ENCODE measurements around the gene KIF6.

Gene KIF6, protein sequence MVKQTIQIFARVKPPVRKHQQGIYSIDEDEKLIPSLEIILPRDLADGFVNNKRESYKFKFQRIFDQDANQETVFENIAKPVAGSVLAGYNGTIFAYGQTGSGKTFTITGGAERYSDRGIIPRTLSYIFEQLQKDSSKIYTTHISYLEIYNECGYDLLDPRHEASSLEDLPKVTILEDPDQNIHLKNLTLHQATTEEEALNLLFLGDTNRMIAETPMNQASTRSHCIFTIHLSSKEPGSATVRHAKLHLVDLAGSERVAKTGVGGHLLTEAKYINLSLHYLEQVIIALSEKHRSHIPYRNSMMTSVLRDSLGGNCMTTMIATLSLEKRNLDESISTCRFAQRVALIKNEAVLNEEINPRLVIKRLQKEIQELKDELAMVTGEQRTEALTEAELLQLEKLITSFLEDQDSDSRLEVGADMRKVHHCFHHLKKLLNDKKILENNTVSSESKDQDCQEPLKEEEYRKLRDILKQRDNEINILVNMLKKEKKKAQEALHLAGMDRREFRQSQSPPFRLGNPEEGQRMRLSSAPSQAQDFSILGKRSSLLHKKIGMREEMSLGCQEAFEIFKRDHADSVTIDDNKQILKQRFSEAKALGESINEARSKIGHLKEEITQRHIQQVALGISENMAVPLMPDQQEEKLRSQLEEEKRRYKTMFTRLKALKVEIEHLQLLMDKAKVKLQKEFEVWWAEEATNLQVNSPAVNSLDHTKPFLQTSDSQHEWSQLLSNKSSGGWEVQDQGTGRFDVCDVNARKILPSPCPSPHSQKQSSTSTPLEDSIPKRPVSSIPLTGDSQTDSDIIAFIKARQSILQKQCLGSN

DNA sequence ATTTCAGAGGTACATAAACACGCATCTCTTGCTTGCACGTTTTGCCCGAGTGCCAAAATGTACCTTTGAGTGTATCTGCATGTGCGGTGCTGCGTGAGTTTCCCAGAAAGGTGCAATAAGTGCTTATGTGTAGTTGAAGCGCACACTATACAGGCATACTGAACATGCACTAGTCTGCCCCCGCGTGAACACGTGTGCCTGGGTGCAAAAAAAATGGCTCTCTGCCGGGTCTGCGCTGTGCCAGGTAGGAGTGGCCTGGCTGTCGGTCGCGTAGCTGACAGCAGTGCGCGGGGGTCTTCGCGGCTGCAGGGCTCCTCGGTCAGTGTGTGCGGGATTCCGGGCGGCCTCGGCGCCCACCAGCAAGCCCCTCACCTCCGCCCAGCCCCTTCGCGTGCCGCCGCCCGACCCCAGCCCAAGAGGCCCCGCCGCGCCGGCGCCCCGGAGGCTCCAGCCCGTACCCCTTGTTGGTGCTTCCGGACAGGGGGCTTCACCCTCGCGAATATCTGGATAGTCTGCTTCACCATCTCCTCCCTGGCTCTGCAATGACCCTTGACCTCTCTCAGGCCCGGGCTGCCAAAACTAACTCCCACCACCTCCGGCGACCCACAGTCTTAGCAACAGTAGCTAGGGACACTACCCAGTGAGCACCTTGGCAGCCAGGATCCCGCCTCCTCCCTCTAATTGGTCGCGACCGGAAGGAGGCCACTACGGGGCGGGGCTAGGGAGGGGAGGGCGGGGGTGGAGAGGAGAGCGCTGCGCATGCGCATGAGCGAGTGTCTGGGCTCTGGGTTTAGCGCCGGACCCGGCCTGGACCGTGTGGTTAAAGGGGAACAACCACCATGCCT lies at the start of gene KIF6:
TSS of gene KIF6 (minus strand) at position 622 of the 845 bp plus-strand sequence. CDS start at position 524, 98 bp downstream.
- Mint-ChIP-seq H3K9me3 (no peaks in the 10 kb centered on the region), H3K36me3 (no peaks in the 10 kb centered on the region), H3K27ac (no peak within 1 kb of the TSS), H3K27me3 (no peaks in the 10 kb centered on the region), H3K4me1 (peaks cover 5% of the 10 kb centered on the region), H3K4me3 (peak within 1 kb of the TSS; percentile 96)
- ATAC-seq (ENCODE audit: low read depth) (peak; percentile 97), DNase-seq (ENCODE audit: low spot score in 2 of 2) (peak; percentile 42 to 53)

- no peak for ATAC-seq (ENCODE audit: low read depth)
- DNase-seq (ENCODE audit: low spot score in 2 of 2), result no peak
- Mint-ChIP-seq H3K9me3 (no peaks in the 10 kb centered on the region), H3K4me3 (no peak overlapping the region), H3K36me3 (no peaks in the 10 kb centered on the region), H3K27me3 (peaks cover 9% of the 10 kb centered on the region), H3K4me1 (no peaks in the 10 kb centered on the region), H3K27ac (no peak overlapping the region)
Observed at GRCh38 chr6:39773782-39774181, 48.6 kb upstream of the KIF6 start.

DNA sequence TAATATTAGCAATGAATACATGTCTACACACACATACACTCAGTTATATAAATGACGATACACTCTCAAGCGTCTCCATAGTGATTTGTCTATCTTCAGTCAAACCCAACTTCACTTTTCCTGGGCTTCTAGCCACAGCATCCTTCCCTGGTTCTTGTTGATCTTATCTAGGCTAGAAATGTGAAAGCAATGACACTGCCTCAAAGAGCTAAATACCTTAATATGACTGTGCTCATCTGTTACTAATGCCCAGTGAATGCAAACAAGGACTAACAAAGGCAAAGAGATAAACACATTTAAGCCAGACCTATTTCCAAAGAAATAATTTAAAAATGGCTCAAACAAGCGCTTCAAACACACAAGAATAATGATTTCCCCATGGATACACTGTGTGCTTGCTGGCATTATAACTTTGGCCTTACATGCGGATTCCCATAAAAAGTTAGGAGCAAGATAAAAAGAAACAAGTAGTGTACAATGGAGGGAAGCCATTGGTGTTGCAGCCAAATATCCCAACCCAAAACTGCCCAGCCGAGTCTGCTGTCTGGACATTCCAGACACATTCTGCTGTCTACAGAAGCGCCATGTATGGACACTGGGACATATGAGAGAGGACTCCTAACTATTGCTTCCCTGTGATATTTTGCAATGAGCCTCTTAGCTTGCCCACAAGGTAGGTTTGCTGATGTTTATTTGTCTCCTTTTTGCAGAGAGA lies 47.5 kb upstream of the KIF6 start:
- Mint-ChIP-seq H3K27me3 (peaks cover 9% of the 10 kb centered on the region), H3K36me3 (no peaks in the 10 kb centered on the region), H3K4me1 (no peaks in the 10 kb centered on the region), H3K27ac (no peak overlapping the region), H3K9me3 (no peaks in the 10 kb centered on the region), H3K4me3 (no peak overlapping the region)
- DNase-seq (ENCODE audit: low spot score in 2 of 2) (no peak), ATAC-seq (ENCODE audit: low read depth) (no peak)

DNA sequence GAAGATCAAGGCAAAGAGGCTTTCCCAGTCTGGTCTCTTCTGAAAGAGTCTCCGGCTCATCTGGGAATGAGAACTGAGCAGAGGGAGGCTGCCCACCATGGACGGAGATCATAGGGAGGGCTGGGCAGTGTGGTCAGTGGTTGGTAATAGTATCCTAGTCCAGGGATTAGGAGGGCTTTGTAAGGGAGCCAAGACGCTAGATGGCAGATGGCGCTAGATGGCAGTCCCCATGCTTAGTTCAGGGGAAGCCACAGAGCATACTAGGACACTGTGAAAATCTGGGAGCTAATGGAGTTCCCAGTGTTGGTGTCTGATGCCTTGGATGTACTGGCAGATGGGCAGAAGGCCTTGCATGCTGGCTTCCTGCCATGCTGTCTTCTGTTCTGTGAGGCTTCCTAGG lies 45.2 kb upstream of the KIF6 start:
- H3K9me3 Mint-ChIP-seq, result peaks cover 2% of the 10 kb centered on the region
- no peak overlapping the region for H3K27ac Mint-ChIP-seq
- H3K4me1 Mint-ChIP-seq, result no peaks in the 10 kb centered on the region
- DNase-seq (ENCODE audit: low spot score in 2 of 2) (no peak), ATAC-seq (ENCODE audit: low read depth) (no peak)
- H3K36me3 Mint-ChIP-seq, result no peaks in the 10 kb centered on the region
- H3K27me3 Mint-ChIP-seq, result peaks cover 9% of the 10 kb centered on the region
- H3K4me3 Mint-ChIP-seq, result no peak overlapping the region

DNA sequence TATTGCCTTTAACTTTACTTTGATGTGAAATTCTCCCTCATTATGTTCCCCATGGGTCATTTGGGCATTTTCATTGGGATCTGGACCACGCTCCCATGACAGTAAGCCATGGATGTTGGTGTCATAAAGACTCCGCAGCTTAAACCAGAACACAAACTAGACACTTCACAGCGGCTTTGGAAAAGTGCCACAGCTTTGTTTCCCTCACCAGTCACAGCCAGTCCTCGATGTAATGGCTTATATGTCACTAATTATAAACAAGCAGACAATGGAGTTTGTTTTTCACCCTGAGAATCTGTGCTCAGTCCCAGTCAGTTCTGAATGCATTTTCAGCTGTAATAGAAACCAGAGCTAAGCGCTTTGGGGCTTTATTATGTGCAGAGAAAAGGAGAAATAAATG lies 43.8 kb upstream of the KIF6 start:
- no peaks in the 10 kb centered on the region for H3K36me3 Mint-ChIP-seq
- peaks cover 2% of the 10 kb centered on the region for H3K9me3 Mint-ChIP-seq
- no peak overlapping the region for H3K27ac Mint-ChIP-seq
- peaks cover 7% of the 10 kb centered on the region for H3K27me3 Mint-ChIP-seq
- H3K4me1 Mint-ChIP-seq, result no peaks in the 10 kb centered on the region
- H3K4me3 Mint-ChIP-seq, result no peak overlapping the region
- no peak for DNase-seq (ENCODE audit: low spot score in 2 of 2)
- no peak for ATAC-seq (ENCODE audit: low read depth)

- Mint-ChIP-seq H3K36me3 (no peaks in the 10 kb centered on the region), H3K4me3 (no peak overlapping the region), H3K27ac (no peak overlapping the region), H3K9me3 (peaks cover 5% of the 10 kb centered on the region), H3K4me1 (no peaks in the 10 kb centered on the region), H3K27me3 (peaks cover 6% of the 10 kb centered on the region)
- no peak for ATAC-seq (ENCODE audit: low read depth)
- no peak for DNase-seq (ENCODE audit: low spot score in 2 of 2)
Observed at GRCh38 chr6:39765508-39766065, 40.4 kb upstream of the KIF6 start.

- Mint-ChIP-seq H3K36me3 (no peaks in the 10 kb centered on the region), H3K4me1 (no peaks in the 10 kb centered on the region), H3K27ac (no peak overlapping the region), H3K9me3 (peaks cover 12% of the 10 kb centered on the region), H3K4me3 (no peak overlapping the region), H3K27me3 (peaks cover 8% of the 10 kb centered on the region)
- ATAC-seq (ENCODE audit: low read depth), result no peak
- no peak for DNase-seq (ENCODE audit: low spot score in 2 of 2)
Observed at GRCh38 chr6:39760226-39760952, 35.2 kb upstream of the KIF6 start.

DNA sequence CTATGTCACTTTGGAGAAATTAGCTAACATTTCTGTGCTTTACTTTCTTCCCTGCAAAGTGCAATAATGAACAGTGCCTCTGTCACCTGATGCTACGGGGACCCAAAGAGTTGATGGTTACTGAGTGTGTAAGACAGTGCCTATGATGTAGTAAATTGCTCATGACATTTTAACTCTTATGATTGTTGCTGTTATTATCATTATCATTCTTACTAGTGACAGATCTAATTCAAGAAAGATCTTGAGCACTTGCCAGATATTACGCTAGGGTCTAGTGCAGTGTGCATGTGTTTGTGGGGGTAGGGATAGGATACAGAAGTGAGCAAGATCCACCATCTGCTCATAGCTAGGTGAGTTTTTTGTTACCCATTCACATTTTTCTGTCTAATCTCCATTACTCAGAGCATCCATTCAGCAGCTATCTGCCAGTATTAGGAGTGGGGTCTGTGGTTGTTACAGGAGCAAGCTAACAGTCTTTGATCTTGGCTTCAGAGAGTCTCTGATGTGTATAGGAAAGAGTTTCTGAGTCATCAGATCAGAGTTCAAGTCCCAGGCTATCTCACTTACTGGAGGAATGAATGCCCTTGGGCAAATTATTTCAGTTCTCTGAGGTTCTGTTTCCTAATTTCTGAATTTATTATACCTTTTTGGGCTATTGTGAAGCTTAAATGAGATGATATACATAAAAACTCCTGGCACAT lies 33.8 kb upstream of the KIF6 start:
- DNase-seq (ENCODE audit: low spot score in 2 of 2), result no peak
- peaks cover 6% of the 10 kb centered on the region for H3K27me3 Mint-ChIP-seq
- H3K4me3 Mint-ChIP-seq, result no peak overlapping the region
- ATAC-seq (ENCODE audit: low read depth), result no peak
- no peaks in the 10 kb centered on the region for H3K4me1 Mint-ChIP-seq
- no peaks in the 10 kb centered on the region for H3K36me3 Mint-ChIP-seq
- peaks cover 12% of the 10 kb centered on the region for H3K9me3 Mint-ChIP-seq
- no peak overlapping the region for H3K27ac Mint-ChIP-seq

- Mint-ChIP-seq H3K4me1 (no peaks in the 10 kb centered on the region), H3K36me3 (no peaks in the 10 kb centered on the region), H3K27ac (no peak overlapping the region), H3K9me3 (peaks cover 9% of the 10 kb centered on the region), H3K27me3 (peaks cover 2% of the 10 kb centered on the region), H3K4me3 (no peak overlapping the region)
- no peak for ATAC-seq (ENCODE audit: low read depth)
- no peak for DNase-seq (ENCODE audit: low spot score in 2 of 2)
Observed at GRCh38 chr6:39756582-39756981, 31.4 kb upstream of the KIF6 start.

DNA sequence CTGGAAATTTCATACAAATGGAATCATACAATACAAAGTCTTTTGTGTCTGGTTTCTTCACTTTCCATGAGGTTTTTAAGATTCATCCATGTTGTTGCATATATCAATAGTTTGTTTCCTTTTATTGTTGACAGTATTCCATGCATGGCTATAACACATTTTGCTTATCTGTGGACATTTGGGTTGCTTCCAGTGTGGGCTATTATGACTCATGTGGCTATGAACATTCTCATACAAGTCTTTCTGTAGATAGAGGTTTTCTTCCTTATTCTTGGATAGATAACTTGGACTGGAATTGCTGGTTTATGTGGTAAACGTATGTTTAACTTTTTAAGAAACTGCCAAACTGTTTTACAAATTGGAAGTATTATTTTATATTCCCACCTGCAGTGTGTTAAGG lies 30.0 kb upstream of the KIF6 start:
- Mint-ChIP-seq H3K4me3 (no peak overlapping the region), H3K9me3 (peaks cover 9% of the 10 kb centered on the region), H3K4me1 (no peaks in the 10 kb centered on the region), H3K36me3 (no peaks in the 10 kb centered on the region), H3K27me3 (peaks cover 2% of the 10 kb centered on the region), H3K27ac (no peak overlapping the region)
- no peak for ATAC-seq (ENCODE audit: low read depth)
- DNase-seq (ENCODE audit: low spot score in 2 of 2), result no peak

DNA sequence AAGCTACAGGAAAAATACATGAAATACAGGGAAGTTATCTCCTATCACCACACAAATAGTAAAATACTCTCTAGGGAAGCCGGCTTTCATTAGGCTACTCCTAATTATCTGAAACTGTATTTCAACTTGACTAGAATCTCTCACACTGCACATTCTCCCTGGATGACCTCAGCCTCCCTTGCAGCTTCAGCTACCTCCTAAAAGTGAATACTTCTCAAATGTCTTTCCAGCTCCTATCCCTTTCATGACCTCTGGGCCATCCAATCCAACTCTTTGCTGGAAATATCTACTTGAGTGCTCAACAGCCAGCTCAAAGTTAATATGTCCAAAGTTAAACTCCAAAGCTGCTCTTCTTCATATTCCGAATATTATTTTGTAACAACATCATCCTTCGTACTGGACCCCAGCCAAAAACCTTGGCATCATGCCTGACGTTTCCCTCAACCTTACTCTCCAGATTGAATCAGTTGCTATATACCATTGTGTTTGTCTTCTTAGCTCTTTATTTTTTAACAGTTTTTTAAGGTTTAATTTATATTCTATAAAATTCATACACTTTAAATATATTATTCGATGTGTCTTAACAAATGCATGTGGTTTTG lies 29.4 kb upstream of the KIF6 start:
- Mint-ChIP-seq H3K9me3 (peaks cover 9% of the 10 kb centered on the region), H3K4me3 (no peak overlapping the region), H3K27me3 (peaks cover 2% of the 10 kb centered on the region), H3K36me3 (no peaks in the 10 kb centered on the region), H3K4me1 (no peaks in the 10 kb centered on the region), H3K27ac (no peak overlapping the region)
- no peak for DNase-seq (ENCODE audit: low spot score in 2 of 2)
- ATAC-seq (ENCODE audit: low read depth), result no peak

DNA sequence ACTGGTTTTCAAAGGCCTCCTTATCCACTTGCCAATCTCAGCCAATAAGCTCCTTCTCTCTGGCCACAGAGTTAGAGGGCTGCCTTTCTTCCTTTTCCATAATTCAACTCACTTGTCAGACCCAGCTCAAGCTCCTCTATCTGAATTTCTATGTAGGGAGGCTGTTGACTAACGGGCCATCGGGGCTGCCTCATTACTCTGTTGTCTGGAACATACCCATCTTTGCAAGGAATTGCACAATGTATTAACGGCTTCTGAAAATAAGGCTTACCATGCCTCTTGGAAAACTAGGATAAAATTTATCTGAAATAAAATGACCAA lies 28.5 kb upstream of the KIF6 start:
- Mint-ChIP-seq H3K9me3 (peaks cover 9% of the 10 kb centered on the region), H3K36me3 (no peaks in the 10 kb centered on the region), H3K4me3 (no peak overlapping the region), H3K4me1 (no peaks in the 10 kb centered on the region), H3K27me3 (peaks cover 2% of the 10 kb centered on the region), H3K27ac (no peak overlapping the region)
- no peak for DNase-seq (ENCODE audit: low spot score in 2 of 2)
- ATAC-seq (ENCODE audit: low read depth), result no peak
